GM18951 (cell line): Measurements from ENCODE around the gene CIAPIN1.

Experiments used
- POLR2A ChIP-seq: IDR thresholded peaks from 4 replicates; pipeline ENCODE4 v1.6.1; 2011; ENCODE audit warnings: mild to moderate bottlenecking; ENCODE audit not compliant: insufficient read length, insufficient read depth; ENCODE audit errors: extremely low read depth
- in situ Hi-C: fragments of 300-500 bp; cut with MboI; formaldehyde crosslinking; loops from one replicate; pipeline ENCODE4 v1.12.0; 2022; ENCODE audit warnings: low sequenced_read_pairs, mixed read lengths, inconsistent platforms; ENCODE audit not compliant: unreplicated experiment

The CIAPIN1 gene

DNA sequence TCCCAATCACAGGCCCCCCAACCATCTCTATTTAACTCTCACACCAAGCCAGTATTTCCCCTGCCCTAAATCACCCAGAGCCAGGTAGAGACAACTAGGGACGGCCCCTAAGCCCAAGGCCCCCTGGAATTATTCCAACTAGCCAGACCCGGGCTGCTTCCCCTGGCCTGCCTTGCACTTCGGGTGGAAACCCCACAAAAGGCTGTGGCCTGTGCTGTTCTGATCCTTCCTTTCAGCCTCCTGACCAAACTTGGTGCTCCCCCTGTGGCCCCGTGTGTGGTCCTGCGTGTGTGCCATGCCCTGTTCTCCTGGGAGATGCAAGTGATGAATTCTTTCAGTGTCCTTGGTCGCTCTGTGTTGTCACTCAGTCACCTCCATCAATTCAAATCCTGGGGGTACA is 27.7 kb downstream of the CIAPIN1 start:
- in situ Hi-C loops, result loop anchor here (5.0 to 25.0 kb wide), 2 partner anchors 117 to 332 kb away; partner anchors contain the start of gene CPNE2
- no peak for TF ChIP-seq POLR2A

DNA sequence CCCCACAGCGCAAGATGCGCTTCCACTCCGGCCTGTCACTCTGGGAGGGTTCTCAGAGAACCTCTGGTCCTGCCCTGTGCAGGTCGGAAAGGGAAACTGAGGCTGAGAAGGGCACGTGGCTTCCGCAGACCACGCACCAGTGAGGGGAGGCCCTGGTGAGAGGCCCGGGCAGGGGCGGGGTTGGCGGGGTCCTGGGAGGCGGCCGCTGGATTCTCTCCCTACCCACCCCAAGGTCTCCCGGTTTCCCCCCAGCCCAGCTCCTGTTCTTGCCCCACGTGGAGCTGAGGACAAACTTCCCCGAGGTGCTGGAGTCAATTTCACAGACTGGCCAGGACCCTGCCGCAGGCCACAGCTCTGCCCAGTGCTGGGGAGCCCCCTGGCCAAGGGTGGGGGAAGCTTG is 31.1 kb downstream of the CIAPIN1 start:
- in situ Hi-C loops, result loop anchor here (5.0 to 25.0 kb wide), 2 partner anchors 114 to 329 kb away; partner anchors contain the start of gene CPNE2
- TF ChIP-seq POLR2A, result no peak

DNA sequence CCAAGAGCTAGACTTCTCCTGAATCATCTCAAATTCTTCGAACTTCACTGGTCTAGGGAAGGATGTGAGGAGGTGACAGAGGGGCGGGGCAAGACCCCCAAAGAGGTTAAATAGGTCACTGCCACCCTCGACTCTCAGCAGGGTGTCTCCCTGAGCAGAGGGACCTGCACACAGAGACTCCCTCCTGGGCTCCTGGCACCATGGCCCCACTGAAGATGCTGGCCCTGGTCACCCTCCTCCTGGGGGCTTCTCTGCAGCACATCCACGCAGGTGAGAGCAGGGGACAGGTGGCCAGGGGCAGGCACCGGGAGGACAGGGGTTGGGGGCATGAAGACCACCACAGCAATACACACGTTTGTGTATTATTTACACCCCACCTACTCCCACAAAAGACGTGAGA is 33.5 kb downstream of the CIAPIN1 start:
- TF ChIP-seq POLR2A, result no peak
- in situ Hi-C loops, result loop anchor here (25.0 kb wide), 1 partner anchor 326 kb away; the partner anchor contains the start of gene CPNE2

DNA sequence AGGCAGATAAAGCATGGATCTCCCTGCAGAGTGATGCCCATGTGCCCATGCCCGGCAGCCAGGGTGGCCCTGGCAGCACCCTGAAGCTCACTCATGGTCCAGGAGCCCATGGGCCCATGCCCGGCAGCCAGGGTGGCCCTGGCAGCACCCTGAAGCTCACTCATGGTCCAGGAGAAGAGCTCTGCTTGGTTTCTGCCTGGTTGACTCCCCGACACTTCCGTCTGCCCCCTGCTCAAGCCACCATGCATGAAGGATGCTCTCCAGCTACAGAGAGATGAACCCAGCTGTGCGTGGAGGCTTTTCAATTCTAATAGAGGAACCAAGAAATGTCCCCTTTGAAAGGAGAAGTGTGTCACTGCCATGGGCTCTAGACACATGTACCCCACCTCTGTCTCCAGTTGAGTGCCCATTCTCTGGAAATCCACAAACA is 33.9 kb downstream of the CIAPIN1 start:
- no peak for TF ChIP-seq POLR2A
- in situ Hi-C loops, result loop anchor here (25.0 kb wide), 1 partner anchor 326 kb away; the partner anchor contains the start of gene CPNE2

DNA sequence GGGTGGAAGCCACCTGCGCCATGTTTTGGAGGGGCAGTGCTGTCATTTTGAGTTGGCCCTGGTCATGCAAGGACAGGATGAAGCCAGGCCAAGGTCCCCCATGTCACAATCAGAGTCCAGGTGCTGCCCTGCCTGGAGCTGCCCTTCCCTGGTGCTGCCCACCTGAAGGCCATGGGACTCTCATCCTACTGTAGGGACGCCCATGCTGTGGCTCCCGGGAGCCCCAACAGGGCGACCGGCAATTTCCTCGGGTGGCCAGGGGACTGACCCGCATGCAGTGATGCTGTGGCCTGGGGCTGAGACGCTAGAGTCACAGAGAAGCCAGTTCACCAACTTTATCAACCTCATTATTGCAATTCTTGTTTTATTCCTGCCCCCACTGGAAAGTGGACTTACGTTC is 34.6 kb downstream of the CIAPIN1 start:
- in situ Hi-C loops, result loop anchor here (25.0 kb wide), 1 partner anchor 325 kb away; the partner anchor contains the start of gene CPNE2
- no peak for TF ChIP-seq POLR2A

DNA sequence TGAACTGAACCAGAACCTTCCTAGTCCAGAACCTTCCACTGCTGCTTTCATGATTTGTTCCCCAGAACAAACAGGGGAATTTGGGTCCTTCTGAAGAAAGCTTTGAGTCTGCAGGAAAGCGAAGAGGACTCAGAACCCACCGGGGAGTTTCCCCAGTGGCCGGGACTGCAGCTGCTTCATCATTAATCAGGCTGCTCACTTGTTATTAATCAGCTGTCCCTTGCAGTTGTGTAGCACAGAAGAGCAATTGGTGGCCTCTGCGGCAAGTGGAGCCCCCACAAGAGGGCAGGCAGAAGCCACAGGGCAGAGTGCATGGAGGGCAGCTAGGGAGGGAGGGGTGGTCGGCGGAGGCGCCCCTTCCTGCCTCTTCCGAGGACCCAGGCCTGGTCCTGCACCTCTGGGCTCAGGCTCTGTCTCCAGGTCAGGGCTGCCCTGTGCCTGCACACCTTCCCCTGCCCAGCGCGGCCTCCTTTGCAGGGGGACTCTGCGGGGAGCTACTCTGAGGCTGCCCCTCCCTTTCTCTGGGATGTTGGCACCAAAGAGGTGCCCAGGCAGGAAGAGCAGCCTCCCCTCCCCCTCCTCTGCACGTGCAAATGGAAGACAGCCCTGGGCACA is 35.7 kb downstream of the CIAPIN1 start:
- in situ Hi-C loops, result loop anchor here (25.0 kb wide), 1 partner anchor 324 kb away; the partner anchor contains the start of gene CPNE2

DNA sequence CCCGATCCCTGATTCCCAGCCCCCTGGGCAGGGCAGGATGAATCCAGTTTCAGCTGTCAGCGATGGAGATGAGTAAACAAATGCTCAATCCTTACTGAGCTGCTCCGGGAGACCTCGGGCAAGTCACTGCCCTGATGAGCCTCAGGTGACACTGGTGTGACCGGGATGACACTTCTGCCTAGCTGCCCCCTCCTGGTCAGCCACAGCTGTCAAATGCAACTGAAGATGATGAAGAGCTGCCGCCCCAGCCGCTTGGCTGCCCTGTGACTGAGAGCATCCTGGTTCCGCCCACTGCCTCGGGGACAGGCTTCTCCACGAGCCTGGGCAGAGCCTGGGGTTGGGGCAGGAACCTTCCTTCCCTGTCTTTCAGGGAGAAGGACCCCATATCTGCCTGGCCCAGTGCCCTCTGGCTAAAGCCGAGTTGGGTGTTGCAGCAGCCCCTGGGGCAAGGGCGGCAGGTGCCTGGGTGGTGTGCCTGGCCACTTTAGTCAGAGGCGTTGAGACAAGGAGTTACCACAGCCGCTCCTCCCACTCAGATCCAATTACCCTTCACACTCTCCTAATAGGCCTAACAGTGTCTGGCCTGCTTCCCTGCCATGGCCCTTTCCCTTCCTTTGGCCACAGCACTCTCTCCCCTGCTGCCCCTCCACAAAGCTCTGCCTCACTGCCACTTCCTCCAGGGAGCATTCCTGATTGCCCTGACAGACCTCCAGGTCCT is 37.2 kb downstream of the CIAPIN1 start:
- no peak for TF ChIP-seq POLR2A
- in situ Hi-C loops, result loop anchor here (25.0 kb wide), 1 partner anchor 323 kb away; the partner anchor contains the start of gene CPNE2

More for the DNA sequence above, 35.7 kb downstream of the CIAPIN1 start:
- TF ChIP-seq POLR2A, result no peak

DNA sequence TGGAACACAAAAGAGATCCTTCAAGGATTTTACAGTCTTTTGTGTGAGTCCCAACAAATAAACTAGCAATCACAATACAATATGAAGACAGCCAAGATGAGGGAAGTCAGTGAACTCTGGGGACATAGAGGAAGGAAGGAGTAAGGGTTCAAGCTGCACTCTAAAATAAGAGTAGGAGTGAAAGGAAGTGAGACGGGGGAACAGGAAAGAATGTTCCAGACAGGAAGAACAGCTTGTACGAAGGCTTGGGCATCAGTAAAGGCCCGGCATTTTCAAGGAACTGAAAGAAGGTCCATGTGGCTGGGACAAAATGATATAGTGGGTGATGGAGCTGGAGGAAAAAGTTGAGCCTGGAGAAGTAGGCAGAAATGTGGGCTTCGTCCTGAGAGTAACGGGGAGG is 38.1 kb downstream of the CIAPIN1 start:
- no peak for TF ChIP-seq POLR2A
- in situ Hi-C loops, result loop anchor here (25.0 kb wide), 1 partner anchor 322 kb away; the partner anchor contains the start of gene CPNE2

DNA sequence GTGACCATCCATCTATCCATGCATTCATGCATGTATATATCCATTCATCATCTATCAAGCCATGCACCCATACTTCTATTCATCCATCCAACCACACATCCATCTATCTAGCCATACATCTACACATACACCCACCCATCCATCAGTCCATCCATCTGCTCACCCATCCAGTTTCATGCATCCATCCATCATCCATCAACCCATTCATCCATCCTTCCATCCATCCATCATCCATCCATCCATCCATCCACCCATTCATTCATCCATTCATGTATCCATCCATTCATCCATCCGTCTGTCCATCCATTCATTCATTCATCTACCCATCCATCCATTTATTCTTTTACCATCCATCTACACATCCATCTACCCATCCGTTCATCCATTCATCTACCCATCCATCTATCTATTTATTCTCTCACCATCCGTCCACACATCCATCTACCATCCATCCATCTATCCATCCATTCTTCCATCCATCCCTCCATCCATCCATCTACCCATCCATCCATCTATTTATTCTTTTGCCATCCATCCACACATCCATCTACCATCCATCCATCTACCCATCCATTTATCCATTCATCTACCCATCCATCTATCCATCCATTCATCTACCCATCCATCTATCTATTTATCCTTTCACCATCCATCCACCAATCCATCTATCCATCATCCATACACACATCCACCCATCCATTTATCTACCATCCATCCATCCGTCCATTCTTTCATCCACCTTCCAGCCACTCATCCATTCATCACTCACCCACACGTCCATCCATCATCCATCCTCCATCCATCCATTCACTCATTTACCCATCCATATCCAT is 39.4 kb downstream of the CIAPIN1 start:
- in situ Hi-C loops, result loop anchor here (25.0 kb wide), 1 partner anchor 320 kb away; the partner anchor contains the start of gene CPNE2
- TF ChIP-seq POLR2A, result no peak

DNA sequence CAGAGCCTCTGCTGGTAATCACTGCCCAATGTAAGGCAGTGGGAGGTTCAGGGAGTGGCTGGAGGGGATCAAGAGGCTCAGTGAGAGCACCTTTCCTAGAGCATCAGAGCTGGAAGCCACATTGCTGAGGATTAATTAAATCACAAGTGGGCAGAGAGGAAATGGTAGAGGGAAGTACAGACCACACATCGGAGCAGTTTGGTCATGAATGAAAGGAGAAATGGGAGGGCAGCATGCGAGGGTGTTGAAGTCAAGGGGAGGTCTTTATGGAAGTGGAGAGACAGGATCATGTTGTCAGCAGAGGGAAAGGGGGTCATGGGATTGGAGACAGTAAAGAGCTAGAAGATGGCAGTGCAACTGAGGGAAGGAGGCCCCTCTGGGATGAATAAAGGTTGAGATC is 40.3 kb downstream of the CIAPIN1 start:
- in situ Hi-C loops, result loop anchor here (25.0 kb wide), 1 partner anchor 320 kb away; the partner anchor contains the start of gene CPNE2
- TF ChIP-seq POLR2A, result no peak

DNA sequence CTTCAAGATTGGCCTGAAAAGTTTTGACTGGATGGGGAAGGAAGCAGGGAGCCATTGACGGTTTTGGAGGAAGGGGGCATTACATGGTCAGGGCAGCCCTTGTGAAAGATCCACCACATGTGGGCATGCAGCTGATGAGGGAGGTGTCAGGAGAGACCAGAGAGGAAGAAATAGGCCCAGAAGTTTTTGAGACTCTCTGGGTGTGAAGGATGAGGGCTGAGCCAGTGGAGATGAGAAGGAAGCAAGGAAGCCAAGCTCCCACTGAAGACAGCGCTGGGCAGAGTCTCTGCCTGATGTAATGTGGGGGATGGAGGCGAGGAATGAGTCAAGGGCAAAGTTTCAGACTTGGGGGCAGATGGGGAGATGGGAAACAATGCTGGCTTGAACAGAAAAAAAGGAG is 42.1 kb downstream of the CIAPIN1 start:
- TF ChIP-seq POLR2A, result no peak
- in situ Hi-C loops, result loop anchor here (25.0 kb wide), 1 partner anchor 318 kb away; the partner anchor contains the start of gene CPNE2

DNA sequence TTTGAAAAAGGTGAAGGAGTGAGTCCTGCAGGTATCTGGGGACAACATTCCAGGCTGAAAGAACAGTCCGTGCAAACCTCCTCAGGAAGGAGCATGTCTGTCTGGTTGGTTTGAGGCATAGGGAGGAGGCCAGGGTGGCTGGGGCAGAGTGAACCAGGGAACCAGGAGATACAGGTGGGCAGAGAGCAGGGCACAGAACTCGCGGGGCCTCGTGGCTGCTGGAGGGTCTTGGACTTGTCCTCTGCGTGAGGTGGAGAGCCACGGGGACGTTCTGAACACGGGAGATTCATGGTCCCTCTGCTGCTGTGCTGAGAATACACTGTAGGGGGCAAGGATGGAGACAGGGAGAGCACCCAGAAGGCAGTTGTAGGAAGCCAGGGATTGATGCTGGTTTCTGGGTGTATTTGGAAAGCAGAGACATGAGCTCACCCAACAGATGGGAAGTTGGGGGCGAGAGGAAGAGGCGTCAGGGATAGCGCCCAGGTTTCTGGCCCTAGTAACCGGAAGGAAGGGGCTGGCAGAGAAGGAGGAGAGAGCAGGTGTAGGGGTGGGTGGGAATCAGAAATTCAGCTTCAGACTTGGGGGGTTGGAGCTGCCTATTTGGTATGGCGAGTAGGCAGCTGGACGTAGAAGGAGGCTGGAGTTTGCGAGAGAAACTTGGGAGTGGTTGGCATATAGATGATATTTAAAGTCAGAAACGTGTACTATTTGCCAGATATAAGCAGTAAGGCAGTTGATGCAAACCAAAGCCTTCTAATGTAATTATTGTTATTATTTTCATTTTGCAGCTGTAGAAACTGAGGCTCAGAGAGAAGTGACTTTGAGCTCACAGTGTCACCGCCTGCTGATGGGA is 43.0 kb downstream of the CIAPIN1 start, which contains the start of gene CCL17:
Gene CCL17, plus strand, starts transcription at position 803 of the 853 bp plus-strand sequence. CDS start 9,166 bp downstream, outside the sequence.
- in situ Hi-C loops, result loop anchor here (25.0 kb wide), 1 partner anchor 317 kb away; the partner anchor contains the start of gene CPNE2
- no peak for TF ChIP-seq POLR2A
